HK-2 (cell line): ENCODE data around the gene KIAA1210.
"Not testable (repeated sequence)": the region's sequence is repeated elsewhere in the genome, so short reads cannot be mapped to it uniquely, and the experiment has no call there.

ENCODE experiments used
- DNase-seq: peaks from one replicate; pipeline ENCODE4 v3.0.0-alpha.2; 2018; ENCODE audit not compliant: unreplicated experiment

KIAA1210 gene

DNA sequence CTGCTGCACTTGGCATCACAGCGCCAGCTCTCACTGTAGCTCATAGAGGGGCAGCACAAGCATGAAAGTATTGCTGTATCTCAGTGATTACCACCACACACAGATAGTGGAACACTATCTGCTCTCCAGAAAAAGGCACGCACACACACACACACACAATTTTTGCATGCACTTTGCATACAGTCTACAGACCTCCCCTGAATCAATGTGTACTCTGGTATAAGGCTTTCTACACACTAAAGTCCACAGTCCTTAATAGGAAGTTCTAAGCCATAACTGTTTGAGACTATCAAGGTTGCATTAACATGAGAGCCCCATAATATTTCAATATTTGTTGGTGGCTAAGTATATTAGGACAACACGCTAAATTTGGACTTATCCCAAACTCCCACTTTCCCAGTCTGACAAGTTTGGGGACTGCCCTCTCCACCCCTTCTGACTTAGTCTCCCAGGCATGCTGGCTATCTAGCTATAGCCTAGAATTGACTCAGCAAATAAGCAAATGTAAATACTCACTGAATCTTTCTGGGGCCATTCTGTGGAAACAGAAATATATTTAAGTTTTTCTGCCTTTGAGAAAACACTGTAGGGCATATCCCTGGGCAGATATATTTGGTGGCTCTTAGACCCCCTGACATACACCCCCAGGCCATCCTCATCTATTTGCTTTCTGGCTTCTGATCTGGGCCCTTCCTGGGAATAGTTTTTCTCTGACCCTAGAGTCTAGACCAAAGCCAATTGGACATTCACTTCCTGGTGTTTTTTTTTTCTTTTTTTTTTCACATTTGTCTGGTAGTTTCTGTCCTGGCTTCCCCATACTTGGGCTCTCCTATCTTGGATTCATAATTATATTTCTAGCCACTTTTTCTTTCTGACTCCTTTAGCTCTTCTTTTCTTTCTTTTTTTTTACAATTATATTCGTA, 91.2 kb downstream of the KIAA1210 start:
- no peak for DNase-seq

DNA sequence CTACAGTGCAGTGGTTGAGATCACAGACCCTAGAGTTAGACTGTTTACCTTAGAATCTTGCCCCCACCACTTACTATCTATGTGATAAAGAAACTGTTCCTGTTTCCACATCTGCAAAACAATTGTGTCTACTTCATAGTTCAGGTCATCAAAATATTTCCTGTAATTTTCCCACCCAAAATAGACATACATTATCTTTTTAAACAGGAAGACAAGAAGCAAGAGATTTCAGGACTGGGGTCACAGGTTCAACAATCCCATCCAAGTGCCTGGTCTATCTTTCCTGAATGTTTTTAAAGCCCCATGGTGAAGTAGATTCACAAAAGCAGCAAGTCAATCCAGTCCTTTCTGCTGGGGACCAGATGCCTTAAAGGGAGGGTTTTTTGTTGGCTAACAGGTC, 96.6 kb downstream of the KIAA1210 start:
- DNase-seq: no peak

DNA sequence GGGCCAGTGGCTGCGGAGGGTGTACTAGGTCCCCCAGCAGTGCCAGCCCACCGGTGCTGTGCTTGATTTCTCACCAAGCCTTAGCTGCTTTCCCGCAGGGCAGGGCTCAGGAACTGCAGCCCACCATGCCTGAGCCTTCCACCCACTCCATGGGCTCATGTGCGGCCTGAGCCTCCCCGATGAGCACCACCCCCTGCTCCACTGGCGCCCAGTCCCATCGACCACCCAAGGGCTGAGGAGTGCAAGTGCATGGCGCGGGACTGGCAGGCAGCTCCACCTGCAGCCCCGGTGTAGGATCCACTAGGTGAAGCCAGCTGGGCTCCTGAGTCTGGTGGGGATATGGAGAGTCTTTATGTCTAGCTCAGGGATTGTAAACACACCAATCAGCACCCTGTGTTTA, 98.0 kb downstream of the KIAA1210 start:
- not testable (repeated sequence) for DNase-seq

DNA sequence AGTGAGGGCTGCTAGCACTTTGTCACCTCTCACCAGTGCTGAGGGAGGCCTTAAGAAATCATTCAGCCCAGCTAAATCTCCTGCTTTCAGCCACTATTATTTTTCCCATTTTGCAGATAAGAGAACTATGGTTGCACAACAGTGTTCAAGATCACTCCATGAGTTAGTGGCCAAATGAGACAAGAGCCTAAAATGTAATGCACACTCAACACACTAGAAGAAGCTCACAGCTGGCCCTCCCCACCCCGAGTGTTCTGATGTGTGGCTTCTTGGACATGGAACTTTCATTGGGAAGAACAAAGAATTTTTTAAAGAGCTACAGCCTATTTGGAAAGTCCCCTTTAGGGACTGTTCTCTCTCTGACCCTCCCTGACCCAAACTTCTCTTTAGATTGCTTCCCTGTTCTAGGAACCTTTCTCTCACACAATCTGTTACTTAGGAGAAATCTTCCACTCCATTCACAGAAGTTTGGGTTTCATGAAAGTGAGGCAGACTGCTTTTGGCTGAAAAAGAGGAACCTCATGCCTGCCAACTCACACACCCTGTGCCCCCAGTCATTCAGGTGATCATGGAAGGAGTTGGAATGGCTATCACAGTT, 98.8 kb downstream of the KIAA1210 start:
- DNase-seq: no peak
